ENCODE measurements around the gene DNM2. TPM values are rescaled to one million over a fixed set of nuclear protein-coding genes. Genes with fewer than 3 reads are reported as not detected.

Gene DNM2
- total and polyA plus RNA-seq, 2 of the 13 experiments (the other 11 are each of a cell fraction or from before 2014, with no cell fraction given), result 41.7 to 59.8 TPM

GRCh38 chr19:10718205-10719196 is 622 bp downstream of the DNM2 start (continued):
- TF ChIP-seq USF2 (IDR thresholded peaks at IDR 0.05; ENCODE audit: low read depth, low read length) (no peak), USF2 (CRISPR knock-in tag; IDR thresholded peaks at IDR 0.05; ENCODE audit: borderline replicate concordance) (no peak), PHF8 (CRISPR knock-in tag; IDR thresholded peaks at IDR 0.05) (peak; percentile 57; the same call in 1 of the 2 replicates), PCBP2 (optimal IDR thresholded peaks at IDR 0.05; ENCODE audit: low read depth, low read length, poor library complexity, severe bottlenecking) (no peak), ATF7-NPFF (CRISPR knock-in tag; IDR thresholded peaks at IDR 0.05; ENCODE audit: low read depth) (peak; percentile 77), PAX8 (CRISPR knock-in tag; IDR thresholded peaks at IDR 0.05; ENCODE audit: borderline replicate concordance) (no peak; the same call in 1 of the 2 replicates), ONECUT2 (CRISPR knock-in tag; IDR thresholded peaks at IDR 0.05) (no peak), ZBTB43 (CRISPR knock-in tag; conservative IDR thresholded peaks at IDR 0.05) (no peak), ZNF230 (CRISPR knock-in tag; IDR thresholded peaks at IDR 0.05) (no peak), XRCC5 (optimal IDR thresholded peaks at IDR 0.05; ENCODE audit: low read length) (no peak), BCL3 (CRISPR knock-in tag; IDR thresholded peaks at IDR 0.05) (peak; percentile 62; the same call in 1 of the 2 replicates), NRL (CRISPR knock-in tag; IDR thresholded peaks at IDR 0.05; ENCODE audit: borderline replicate concordance) (no peak)
- TF ChIP-seq, protein P1, sequence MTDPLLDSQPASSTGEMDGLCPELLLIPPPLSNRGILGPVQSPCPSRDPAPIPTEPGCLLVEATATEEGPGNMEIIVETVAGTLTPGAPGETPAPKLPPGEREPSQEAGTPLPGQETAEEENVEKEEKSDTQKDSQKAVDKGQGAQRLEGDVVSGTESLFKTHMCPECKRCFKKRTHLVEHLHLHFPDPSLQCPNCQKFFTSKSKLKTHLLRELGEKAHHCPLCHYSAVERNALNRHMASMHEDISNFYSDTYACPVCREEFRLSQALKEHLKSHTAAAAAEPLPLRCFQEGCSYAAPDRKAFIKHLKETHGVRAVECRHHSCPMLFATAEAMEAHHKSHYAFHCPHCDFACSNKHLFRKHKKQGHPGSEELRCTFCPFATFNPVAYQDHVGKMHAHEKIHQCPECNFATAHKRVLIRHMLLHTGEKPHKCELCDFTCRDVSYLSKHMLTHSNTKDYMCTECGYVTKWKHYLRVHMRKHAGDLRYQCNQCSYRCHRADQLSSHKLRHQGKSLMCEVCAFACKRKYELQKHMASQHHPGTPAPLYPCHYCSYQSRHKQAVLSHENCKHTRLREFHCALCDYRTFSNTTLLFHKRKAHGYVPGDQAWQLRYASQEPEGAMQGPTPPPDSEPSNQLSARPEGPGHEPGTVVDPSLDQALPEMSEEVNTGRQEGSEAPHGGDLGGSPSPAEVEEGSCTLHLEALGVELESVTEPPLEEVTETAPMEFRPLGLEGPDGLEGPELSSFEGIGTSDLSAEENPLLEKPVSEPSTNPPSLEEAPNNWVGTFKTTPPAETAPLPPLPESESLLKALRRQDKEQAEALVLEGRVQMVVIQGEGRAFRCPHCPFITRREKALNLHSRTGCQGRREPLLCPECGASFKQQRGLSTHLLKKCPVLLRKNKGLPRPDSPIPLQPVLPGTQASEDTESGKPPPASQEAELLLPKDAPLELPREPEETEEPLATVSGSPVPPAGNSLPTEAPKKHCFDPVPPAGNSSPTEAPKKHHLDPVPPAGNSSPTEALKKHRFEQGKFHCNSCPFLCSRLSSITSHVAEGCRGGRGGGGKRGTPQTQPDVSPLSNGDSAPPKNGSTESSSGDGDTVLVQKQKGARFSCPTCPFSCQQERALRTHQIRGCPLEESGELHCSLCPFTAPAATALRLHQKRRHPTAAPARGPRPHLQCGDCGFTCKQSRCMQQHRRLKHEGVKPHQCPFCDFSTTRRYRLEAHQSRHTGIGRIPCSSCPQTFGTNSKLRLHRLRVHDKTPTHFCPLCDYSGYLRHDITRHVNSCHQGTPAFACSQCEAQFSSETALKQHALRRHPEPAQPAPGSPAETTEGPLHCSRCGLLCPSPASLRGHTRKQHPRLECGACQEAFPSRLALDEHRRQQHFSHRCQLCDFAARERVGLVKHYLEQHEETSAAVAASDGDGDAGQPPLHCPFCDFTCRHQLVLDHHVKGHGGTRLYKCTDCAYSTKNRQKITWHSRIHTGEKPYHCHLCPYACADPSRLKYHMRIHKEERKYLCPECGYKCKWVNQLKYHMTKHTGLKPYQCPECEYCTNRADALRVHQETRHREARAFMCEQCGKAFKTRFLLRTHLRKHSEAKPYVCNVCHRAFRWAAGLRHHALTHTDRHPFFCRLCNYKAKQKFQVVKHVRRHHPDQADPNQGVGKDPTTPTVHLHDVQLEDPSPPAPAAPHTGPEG (CRISPR knock-in tag; IDR thresholded peaks at IDR 0.05), result peak; percentile 79; the same call in 1 of the 2 replicates
- TF ChIP-seq, protein P2, sequence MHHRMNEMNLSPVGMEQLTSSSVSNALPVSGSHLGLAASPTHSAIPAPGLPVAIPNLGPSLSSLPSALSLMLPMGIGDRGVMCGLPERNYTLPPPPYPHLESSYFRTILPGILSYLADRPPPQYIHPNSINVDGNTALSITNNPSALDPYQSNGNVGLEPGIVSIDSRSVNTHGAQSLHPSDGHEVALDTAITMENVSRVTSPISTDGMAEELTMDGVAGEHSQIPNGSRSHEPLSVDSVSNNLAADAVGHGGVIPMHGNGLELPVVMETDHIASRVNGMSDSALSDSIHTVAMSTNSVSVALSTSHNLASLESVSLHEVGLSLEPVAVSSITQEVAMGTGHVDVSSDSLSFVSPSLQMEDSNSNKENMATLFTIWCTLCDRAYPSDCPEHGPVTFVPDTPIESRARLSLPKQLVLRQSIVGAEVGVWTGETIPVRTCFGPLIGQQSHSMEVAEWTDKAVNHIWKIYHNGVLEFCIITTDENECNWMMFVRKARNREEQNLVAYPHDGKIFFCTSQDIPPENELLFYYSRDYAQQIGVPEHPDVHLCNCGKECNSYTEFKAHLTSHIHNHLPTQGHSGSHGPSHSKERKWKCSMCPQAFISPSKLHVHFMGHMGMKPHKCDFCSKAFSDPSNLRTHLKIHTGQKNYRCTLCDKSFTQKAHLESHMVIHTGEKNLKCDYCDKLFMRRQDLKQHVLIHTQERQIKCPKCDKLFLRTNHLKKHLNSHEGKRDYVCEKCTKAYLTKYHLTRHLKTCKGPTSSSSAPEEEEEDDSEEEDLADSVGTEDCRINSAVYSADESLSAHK (CRISPR knock-in tag; IDR thresholded peaks at IDR 0.05; ENCODE audit: borderline replicate concordance), result no peak

Data from HepG2 (cell line).